Adrenal gland (tissue), 12 donors: ENCODE measurements around the gene HIP1R. TPM values are rescaled to one million over a fixed set of nuclear protein-coding genes. Genes with fewer than 3 reads are reported as not detected.
A peak's percentile ranks its signal among the peaks of the same experiment; 100 is the strongest.

Experiments
- DNase-seq, 7 donors: peaks; one replicate each; pipeline ENCODE4 v3.0.0-alpha.2; 2019 to 2020
- H3K27ac ChIP-seq, 5 donors: fragments of 200-600 bp; sonication (generic) in 4 of 5; 1 replicate in 3 of 5; 2 replicates in 2 of 5; pipeline versions ENCODE4 v1.5.1 to v1.8.0; 2016 to 2020; ENCODE audit warnings: mild to moderate bottlenecking in 1 of 5
- H3K27me3 ChIP-seq: fragments of 200-600 bp; 2 replicates; pipeline ENCODE4 v1.8.0; 2021
- H3K36me3 ChIP-seq, 2 donors: fragments of 200-600 bp; replicated peaks in 1 of 2; 1 replicate in 1 of 2; 2 replicates in 1 of 2; pipeline versions ENCODE4 v1.5.1 to v1.8.0; 2018 to 2022
- H3K4me1 ChIP-seq, 2 donors: fragments of 200-600 bp; replicated peaks in 1 of 2; 1 replicate in 1 of 2; 2 replicates in 1 of 2; pipeline versions ENCODE4 v1.5.1 to v1.8.0; 2018 to 2021
- H3K4me3 ChIP-seq, 4 donors: fragments of 200-600 bp; sonication (generic) in 3 of 4; one replicate each; pipeline ENCODE4 v1.5.1; 2016 to 2018
- H3K9me3 ChIP-seq, 3 donors: fragments of 200-600 bp; sonication (generic) in 1 of 3; replicated peaks in 1 of 3; 1 replicate in 2 of 3; 2 replicates in 1 of 3; pipeline versions ENCODE4 v1.5.1 to v1.8.0; 2016 to 2021
- CTCF ChIP-seq, 6 experiments: fragments of 450-650 bp in 4 of 6; fragments of 200-600 bp in 2 of 6; sonication (generic) in 1 of 6; IDR thresholded peaks; 1 replicate in 5 of 6; 2 replicates in 1 of 6; pipeline versions ENCODE4 v1.5.1 to v1.8.0; 2016 to 2021; ENCODE audit warnings: antibody characterized with exemption in 6 of 6, mild to moderate bottlenecking in 2 of 6, moderate library complexity in 1 of 6
- POLR2A ChIP-seq, 2 donors: fragments of 450-650 bp; IDR thresholded peaks; one replicate each; pipeline ENCODE4 v1.6.1; 2017; ENCODE audit warnings: antibody characterized with exemption in 2 of 2, mild to moderate bottlenecking in 2 of 2, moderate library complexity in 1 of 2
- WGBS, 4 donors: extraction: QIAGEN DNeasy Blood & Tissue Kit in 2 of 4; methylation state at CpG; one replicate each; pipeline versions ENCODE4 v1.1.5 to v1.1.7; 2013 to 2017; 5-methylcytosine and 5-hydroxymethylcytosine counted together
- intact Hi-C, 2 donors: fragments of 100-400 bp; cut with DNase I; formaldehyde crosslinking; loops; one replicate each; pipeline versions ENCODE4 v1.14.1 to v1.15.0; 2022 to 2023
- polyA plus RNA-seq, 3 donors: library from polyadenylated mRNA; stranded (reverse); fragments of 200-250 nt in 2 of 3; fragments of 350-450 nt in 1 of 3; fragmentation: Illumina TruSeq in 1 of 3; extraction: RNeasy Lipid Tissue Mini Kit (QIAGEN cat#74804) in 1 of 3; gene quantifications; one replicate each; pipeline ENCODE4 v1.2.3, GENCODE V29; 2013 to 2014
- total RNA-seq, 9 donors: library from RNA; depleted of rRNA in 4 of 9; stranded (reverse); fragments of >200 nt in 4 of 9; fragments of 120-200 nt in 1 of 9; fragmentation: NEBNext Ultra II Directional in 1 of 9; extraction: Animal tissue kit (Norgen Biotek cat#: 25700) in 1 of 9; gene quantifications; one replicate each; pipeline versions ENCODE4 v1.1.0 to v1.2.4, GENCODE V29; 2013 to 2023
- donor health status: healthy with polysubstance abuse.
- donor health status: Bipolar disorder and iron deficiency.
- donor health status: DM: yes; HTN: yes; CAD: no.
- donor health status: DM: no; HTN: no; CAD: no.
- donor health status: DM: no; HTN: no; CAD: no.
- donor health status: DM: yes; HTN: yes; CAD: no.

HIP1R gene
- total and polyA plus RNA-seq, 12 donors = 21.6 to 107 (median 41.3) TPM

- TF ChIP-seq CTCF (IDR thresholded peaks at IDR 0.05) (no peak), POLR2A (IDR thresholded peaks at IDR 0.05) (no peak)
- Histone ChIP-seq H3K27ac (peak overlapping the region in 1 of 5 donors; percentile 38), H3K9me3 (no peaks in the 10 kb centered on the region), H3K4me3 (no peak overlapping the region), H3K27me3 (no peaks in the 10 kb centered on the region), H3K36me3 (peaks cover 0 to 38% of the 10 kb centered on the region in 2 donors), H3K4me1 (peaks cover 27 to 43% of the 10 kb centered on the region in 2 donors)
- intact Hi-C loops = no loop called here
- peak in 1 of 7 donors; percentile 16 for DNase-seq
- 81 to 100% (median 93%) methylated on average over 1 to 5 of the region's 5 CpGs for WGBS, 4 donors
Observed at GRCh38 chr12:122864894-122865253, 29.6 kb downstream of the HIP1R start.

DNA sequence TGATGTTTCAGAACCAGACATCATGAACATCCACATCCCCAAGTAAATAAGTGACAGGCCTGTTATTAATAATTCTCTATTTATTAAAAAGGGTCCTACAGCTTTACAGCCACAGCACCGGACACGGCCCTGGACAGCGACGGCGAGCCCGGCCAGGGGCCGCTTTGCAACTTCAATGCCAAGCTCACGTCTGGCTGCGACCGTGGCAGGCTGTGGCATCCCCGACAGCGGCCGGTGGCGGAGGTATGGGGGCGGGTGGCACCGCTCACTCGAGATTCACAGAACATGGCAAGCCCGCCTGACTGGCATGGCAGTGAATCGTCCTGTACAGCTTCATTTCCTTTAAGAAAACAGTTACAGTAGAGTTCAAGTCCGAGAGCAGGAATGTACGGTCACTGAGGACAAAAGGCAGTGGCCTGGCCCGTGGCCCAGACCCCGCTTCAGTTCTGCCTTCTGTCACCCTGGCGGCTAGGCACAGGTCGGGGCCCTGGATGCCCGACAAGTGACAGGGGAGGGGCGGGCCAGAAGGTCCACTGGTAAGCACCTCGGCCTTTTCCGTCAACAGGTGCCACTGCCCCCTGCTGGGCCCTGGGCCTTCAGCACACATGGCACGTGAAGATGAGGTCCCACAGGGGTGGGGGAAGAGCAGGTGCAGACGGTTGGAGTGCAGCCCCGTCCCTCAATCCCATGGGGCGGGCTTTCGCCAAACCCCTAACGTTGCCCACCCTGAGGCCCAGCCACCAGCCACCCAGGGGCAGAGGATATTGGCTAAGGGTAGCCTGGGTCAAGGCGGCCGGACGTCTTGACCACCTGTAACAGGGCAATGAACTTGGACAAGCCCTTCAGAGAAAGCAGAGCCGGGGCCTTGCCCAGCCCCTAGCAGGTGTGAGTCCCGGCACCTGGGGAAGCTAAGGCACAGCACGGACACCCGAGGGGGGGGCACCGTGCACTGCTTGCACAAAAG is 30.3 kb downstream of the HIP1R start:
- no peak for TF ChIP-seq POLR2A (IDR thresholded peaks at IDR 0.05)
- TF ChIP-seq CTCF (IDR thresholded peaks at IDR 0.05) = peak in 3 of 6 experiments; percentile 11 to 39 (median 29)
- no peak overlapping the region for H3K4me3 ChIP-seq
- WGBS, 4 donors = 70 to 78% (median 78%) methylated on average over 24 to 43 of the region's 43 CpGs
- intact Hi-C loops = no loop called here
- no peaks in the 10 kb centered on the region for H3K9me3 ChIP-seq
- peak overlapping the region in 3 of 5 donors; percentile 5 to 45 (median 37) for H3K27ac ChIP-seq
- peaks cover 0 to 43% of the 10 kb centered on the region in 2 donors for H3K36me3 ChIP-seq
- H3K4me1 ChIP-seq = peaks cover 33 to 47% of the 10 kb centered on the region in 2 donors
- no peaks in the 10 kb centered on the region for H3K27me3 ChIP-seq
- DNase-seq = peak in 2 of 7 donors; percentile 51 to 67

DNA sequence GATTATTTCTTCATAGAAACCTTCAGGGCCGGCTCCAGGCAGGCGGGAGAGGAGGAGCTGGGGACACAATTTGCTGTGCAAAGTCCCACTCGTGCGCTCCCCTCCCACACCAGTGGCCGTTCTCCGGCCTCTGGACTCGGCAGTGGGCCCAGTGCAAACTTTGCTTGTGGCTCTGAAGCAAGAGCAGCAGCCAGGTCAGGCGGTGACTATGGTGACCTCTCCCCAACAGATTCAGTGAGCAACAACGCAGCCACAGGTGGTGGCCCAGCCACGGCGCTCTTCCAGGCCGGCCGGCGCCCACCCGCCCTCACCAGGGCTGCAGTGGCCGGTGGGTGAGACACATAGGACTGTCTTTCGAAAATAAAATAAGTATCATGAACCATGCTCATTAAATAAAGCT is 31.1 kb downstream of the HIP1R start:
- DNase-seq = peak in 1 of 7 donors; percentile 21
- WGBS, 4 donors = 91 to 97% (median 92%) methylated on average over 11 to 17 of the region's 17 CpGs
- no peaks in the 10 kb centered on the region for H3K9me3 ChIP-seq
- no peak for TF ChIP-seq POLR2A (IDR thresholded peaks at IDR 0.05)
- TF ChIP-seq CTCF (IDR thresholded peaks at IDR 0.05) = no peak
- peaks cover 0 to 44% of the 10 kb centered on the region in 2 donors for H3K36me3 ChIP-seq
- peak overlapping the region in 1 of 5 donors; percentile 86 for H3K27ac ChIP-seq
- H3K4me1 ChIP-seq = peaks cover 41 to 48% of the 10 kb centered on the region in 2 donors
- no peaks in the 10 kb centered on the region for H3K27me3 ChIP-seq
- intact Hi-C loops = no loop called here
- no peak overlapping the region for H3K4me3 ChIP-seq

GRCh38 chr12:122866950-122867607 is 31.8 kb downstream of the HIP1R start:
- H3K36me3 ChIP-seq = peaks cover 0 to 44% of the 10 kb centered on the region in 2 donors
- intact Hi-C loops = no loop called here
- peaks cover 45 to 48% of the 10 kb centered on the region in 2 donors for H3K4me1 ChIP-seq

More at GRCh38 chr12:122866950-122867607, 31.8 kb downstream of the HIP1R start:
- H3K9me3 ChIP-seq = no peaks in the 10 kb centered on the region
- peak overlapping the region in 4 of 5 donors; percentile 77 to 88 (median 82) for H3K27ac ChIP-seq
- DNase-seq = peak in 1 of 7 donors; percentile 25
- no peak overlapping the region for H3K4me3 ChIP-seq
- H3K27me3 ChIP-seq = no peaks in the 10 kb centered on the region
- TF ChIP-seq CTCF (IDR thresholded peaks at IDR 0.05) (no peak), POLR2A (IDR thresholded peaks at IDR 0.05) (no peak)
- WGBS, 4 donors = 89 to 91% (median 90%) methylated on average over 26 to 36 of the region's 36 CpGs
